Activated CD4-positive, alpha-beta T cell treated with anti-CD3 and anti-CD28 coated beads, Interleukin-2, amount 10 ng/mL, durations not matched to agents 7 days and 5 days (primary cell): ENCODE results near the gene ALG1. TPM values are rescaled to one million over a fixed set of nuclear protein-coding genes. Genes with fewer than 3 reads are reported as not detected.
A peak's percentile ranks its signal among the peaks of the same experiment; 100 is the strongest.
"Not testable (repeated sequence)": the region's sequence is repeated elsewhere in the genome, so short reads cannot be mapped to it uniquely, and the experiment has no call there.

ENCODE experiments used
- CTCF ChIA-PET: fragments of 350-600 bp; sonication (Branson Sonifier 250); formaldehyde crosslinking; loops from one replicate; lab custom pipeline; 2021; ENCODE audit warnings: antibody characterized with exemption; lab: Charles Lee
- POLR2A ChIA-PET: fragments of 350-600 bp; sonication (Branson Sonifier 250); formaldehyde crosslinking; loops from one replicate; lab custom pipeline; 2021; ENCODE audit warnings: antibody characterized with exemption; lab: Charles Lee
- DNase-seq: peaks from one replicate; pipeline ENCODE4 v3.0.0-alpha.2; 2020
- H3K27ac Mint-ChIP-seq: one replicate; pipeline ENCODE4 v1.8.0; 2021; ENCODE audit warnings: mild to moderate bottlenecking, moderate library complexity, mixed read lengths
- H3K27me3 Mint-ChIP-seq: one replicate; pipeline ENCODE4 v1.8.0; 2021; ENCODE audit warnings: mixed read lengths
- H3K36me3 Mint-ChIP-seq: one replicate; pipeline ENCODE4 v1.8.0; 2021; ENCODE audit warnings: low read depth, mixed read lengths
- H3K4me1 Mint-ChIP-seq: one replicate; pipeline ENCODE4 v1.8.0; 2021; ENCODE audit warnings: mixed read lengths
- H3K4me3 Mint-ChIP-seq: one replicate; pipeline ENCODE4 v1.8.0; 2021; ENCODE audit warnings: mild to moderate bottlenecking, moderate library complexity, mixed read lengths
- H3K9me3 Mint-ChIP-seq: one replicate; pipeline ENCODE4 v1.8.0; 2021; ENCODE audit warnings: mixed read lengths
- total RNA-seq, 2 experiments: library from RNA; stranded (reverse); gene quantifications; one replicate each; pipeline ENCODE4 v1.2.3, GENCODE V29; 2021

ALG1 gene
- total RNA-seq, 2 experiments from 2014 or later, result 24.5 to 26.0 TPM

GRCh38 chr16:5084802-5085201 is 13.2 kb downstream of the ALG1 start:
- H3K4me3 Mint-ChIP-seq, POLR2A ChIA-PET, H3K27me3 Mint-ChIP-seq, H3K4me1 Mint-ChIP-seq, H3K27ac Mint-ChIP-seq, H3K9me3 Mint-ChIP-seq: not testable (repeated sequence)
- CTCF ChIA-PET, result interaction anchor here (0.6 to 1.7 kb wide), 3 partner anchors 22 to 751 kb away, joined by 3 read pairs; no protein-coding TSS in a partner anchor
- DNase-seq, result peak; percentile 64
- peaks cover 16% of the 10 kb centered on the region for H3K36me3 Mint-ChIP-seq

DNA sequence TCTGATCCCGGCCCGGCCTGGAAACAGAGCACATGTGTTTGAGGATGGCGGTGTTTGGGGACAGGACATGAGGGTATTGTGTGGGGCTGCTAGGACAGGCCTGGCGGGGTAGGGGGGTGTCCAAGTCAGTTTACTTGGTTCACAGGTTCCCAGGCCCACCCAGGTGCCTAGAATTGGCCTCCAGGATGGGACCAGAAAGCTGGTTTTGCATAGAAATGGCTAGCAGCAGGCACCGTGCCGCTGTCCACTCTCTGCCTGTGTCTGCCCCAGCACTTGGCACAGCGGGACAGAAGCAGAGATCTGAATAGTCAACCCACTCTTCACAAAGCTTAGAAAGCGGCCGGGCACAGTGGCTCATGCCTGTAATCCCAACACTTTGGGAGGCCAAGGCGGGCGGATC is 14.1 kb downstream of the ALG1 start:
- POLR2A ChIA-PET, result interaction anchor here (0.7 kb wide), 1 partner anchor 351 kb away, joined by 3 read pairs; the partner anchor contains the start of genes ANKS3 and DNAAF8
- DNase-seq, H3K27ac Mint-ChIP-seq, H3K4me3 Mint-ChIP-seq, H3K4me1 Mint-ChIP-seq, H3K9me3 Mint-ChIP-seq, H3K27me3 Mint-ChIP-seq: not testable (repeated sequence)
- H3K36me3 Mint-ChIP-seq, result peaks cover 16% of the 10 kb centered on the region
- CTCF ChIA-PET, result interaction anchor here (0.6 kb wide), 1 partner anchor 752 kb away, joined by 3 read pairs; no protein-coding TSS in a partner anchor

DNA sequence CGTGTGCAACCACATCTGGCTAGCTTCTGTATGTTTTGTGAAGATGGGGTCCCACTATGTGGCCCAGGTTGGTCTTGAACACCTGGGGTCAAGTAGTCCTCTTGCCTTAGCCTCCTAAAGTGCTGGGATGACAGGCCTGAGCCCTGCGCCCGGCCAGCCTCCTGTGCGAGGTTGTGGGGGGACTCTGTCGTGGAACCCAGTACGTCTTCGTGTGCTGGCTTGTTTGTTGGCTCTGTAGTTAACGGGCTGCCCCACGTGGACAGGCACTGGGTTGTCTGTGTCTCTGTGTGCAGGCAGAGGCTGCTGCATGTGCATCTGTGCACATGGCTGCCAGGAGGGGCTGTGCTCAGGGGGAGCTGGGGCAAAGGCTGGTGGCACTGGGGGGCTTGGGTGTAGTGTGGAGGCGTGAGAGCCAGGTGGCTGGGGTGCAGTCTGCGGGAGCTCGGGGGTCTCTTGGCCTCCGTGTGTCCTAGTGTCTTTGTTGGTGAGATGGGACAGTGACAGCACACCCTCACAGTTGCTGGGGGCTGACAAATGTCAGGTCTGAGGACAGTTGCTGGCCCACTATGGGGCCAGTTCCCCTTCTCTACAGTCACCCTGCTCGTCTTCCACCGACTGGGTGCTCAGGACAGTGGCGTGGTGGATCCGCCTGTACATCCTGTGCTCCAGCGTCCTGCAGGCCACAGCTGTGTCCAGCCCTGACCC is 16.6 kb downstream of the ALG1 start:
- H3K4me1 Mint-ChIP-seq, H3K27me3 Mint-ChIP-seq, H3K4me3 Mint-ChIP-seq, H3K27ac Mint-ChIP-seq, H3K9me3 Mint-ChIP-seq, POLR2A ChIA-PET, CTCF ChIA-PET, DNase-seq: not testable (repeated sequence)
- H3K36me3 Mint-ChIP-seq, result peaks cover 16% of the 10 kb centered on the region

DNA sequence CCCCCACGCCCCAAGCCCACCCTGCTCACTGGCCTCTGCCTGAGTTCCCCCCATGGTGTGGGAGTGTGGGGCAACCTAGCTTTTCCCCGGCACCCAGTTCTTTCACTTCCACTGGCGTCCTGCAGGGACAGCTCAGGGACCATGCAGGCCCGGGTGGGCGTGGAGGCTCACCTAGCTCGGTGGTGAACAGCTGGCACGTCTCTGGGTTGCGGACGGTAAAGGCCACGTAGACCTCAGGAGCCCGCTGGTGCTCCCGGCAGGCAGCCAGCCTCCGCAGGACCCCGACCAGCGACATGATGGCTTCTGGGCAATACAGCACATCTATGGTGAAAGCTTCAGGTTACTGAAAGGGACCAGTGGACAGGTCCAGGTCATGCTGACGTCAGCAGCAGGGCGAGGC is 17.3 kb downstream of the ALG1 start:
- H3K9me3 Mint-ChIP-seq, result not testable (repeated sequence)

GRCh38 chr16:5089911-5090555 is 18.4 kb downstream of the ALG1 start:
- H3K27ac Mint-ChIP-seq, H3K4me1 Mint-ChIP-seq, POLR2A ChIA-PET: not testable (repeated sequence)

More for the DNA sequence above, 17.3 kb downstream of the ALG1 start:
- DNase-seq, H3K4me3 Mint-ChIP-seq, POLR2A ChIA-PET, H3K4me1 Mint-ChIP-seq, H3K27me3 Mint-ChIP-seq, CTCF ChIA-PET, H3K27ac Mint-ChIP-seq: not testable (repeated sequence)
- H3K36me3 Mint-ChIP-seq, result peaks cover 16% of the 10 kb centered on the region

DNA sequence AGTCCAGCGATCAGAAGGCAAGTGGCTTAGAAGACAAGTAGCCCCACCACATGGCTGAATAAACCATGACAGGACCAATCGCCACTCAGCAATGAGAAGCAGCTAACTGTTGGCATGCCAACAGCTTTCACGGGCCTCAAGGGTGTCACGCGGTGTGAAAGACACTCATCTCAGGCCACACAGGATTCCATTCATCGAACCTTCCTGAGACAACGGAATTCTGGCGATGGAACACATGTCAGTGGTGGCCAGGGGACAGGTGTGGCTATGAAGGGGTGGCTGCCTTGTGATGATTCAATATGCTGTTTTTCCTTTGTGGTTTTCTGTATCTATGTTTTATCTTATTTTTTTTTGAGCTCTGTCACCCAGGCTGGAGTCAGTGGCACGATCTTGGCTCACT is 18.9 kb downstream of the ALG1 start:
- H3K36me3 Mint-ChIP-seq, H3K27me3 Mint-ChIP-seq, H3K9me3 Mint-ChIP-seq, H3K4me3 Mint-ChIP-seq, POLR2A ChIA-PET, CTCF ChIA-PET, DNase-seq, H3K27ac Mint-ChIP-seq: not testable (repeated sequence)
- peaks cover 10% of the 10 kb centered on the region for H3K4me1 Mint-ChIP-seq

More at GRCh38 chr16:5089911-5090555, 18.4 kb downstream of the ALG1 start:
- H3K36me3 Mint-ChIP-seq, H3K9me3 Mint-ChIP-seq, H3K4me3 Mint-ChIP-seq, CTCF ChIA-PET, H3K27me3 Mint-ChIP-seq, DNase-seq: not testable (repeated sequence)

- H3K27ac Mint-ChIP-seq, DNase-seq, H3K36me3 Mint-ChIP-seq, H3K27me3 Mint-ChIP-seq, POLR2A ChIA-PET, H3K9me3 Mint-ChIP-seq, H3K4me3 Mint-ChIP-seq: not testable (repeated sequence)
- CTCF ChIA-PET, result interaction anchor here (0.6 to 1.4 kb wide), 2 partner anchors 23 to 432 kb away, joined by 3 to 4 read pairs; no protein-coding TSS in a partner anchor
- H3K4me1 Mint-ChIP-seq, result peaks cover 24% of the 10 kb centered on the region
These were observed 21.4 kb downstream of the ALG1 start for GRCh38 chr16:5093081-5093480.

DNA sequence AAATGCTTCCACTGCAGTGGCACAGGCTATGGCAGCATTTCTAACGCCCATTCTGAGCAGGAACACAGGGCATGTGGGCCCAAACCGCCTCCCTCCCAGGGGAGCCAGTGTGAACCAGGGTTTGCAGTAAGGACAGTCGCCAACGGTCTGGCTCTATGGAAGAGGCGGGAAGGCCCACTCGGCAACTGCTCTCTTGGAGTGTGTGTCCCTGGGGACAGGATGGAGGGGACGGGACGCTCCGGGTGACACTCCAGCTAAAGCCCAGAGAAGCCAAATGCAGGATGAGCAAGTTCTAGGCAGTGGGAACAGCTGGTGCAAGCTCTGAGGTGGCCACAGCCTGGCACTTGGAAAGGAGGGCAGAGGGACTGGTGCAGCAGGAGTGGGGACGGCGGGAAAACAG is 22.1 kb downstream of the ALG1 start:
- H3K4me3 Mint-ChIP-seq, H3K9me3 Mint-ChIP-seq, H3K36me3 Mint-ChIP-seq, H3K27ac Mint-ChIP-seq, CTCF ChIA-PET, H3K27me3 Mint-ChIP-seq, DNase-seq, POLR2A ChIA-PET: not testable (repeated sequence)
- peaks cover 25% of the 10 kb centered on the region for H3K4me1 Mint-ChIP-seq

GRCh38 chr16:5095145-5095830 is 23.6 kb downstream of the ALG1 start:
- Mint-ChIP-seq H3K27ac (peak overlapping the region; percentile 68), H3K4me1 (peaks cover 28% of the 10 kb centered on the region)
- H3K9me3 Mint-ChIP-seq, DNase-seq, H3K36me3 Mint-ChIP-seq, H3K4me3 Mint-ChIP-seq, CTCF ChIA-PET, H3K27me3 Mint-ChIP-seq, POLR2A ChIA-PET: not testable (repeated sequence)

DNA sequence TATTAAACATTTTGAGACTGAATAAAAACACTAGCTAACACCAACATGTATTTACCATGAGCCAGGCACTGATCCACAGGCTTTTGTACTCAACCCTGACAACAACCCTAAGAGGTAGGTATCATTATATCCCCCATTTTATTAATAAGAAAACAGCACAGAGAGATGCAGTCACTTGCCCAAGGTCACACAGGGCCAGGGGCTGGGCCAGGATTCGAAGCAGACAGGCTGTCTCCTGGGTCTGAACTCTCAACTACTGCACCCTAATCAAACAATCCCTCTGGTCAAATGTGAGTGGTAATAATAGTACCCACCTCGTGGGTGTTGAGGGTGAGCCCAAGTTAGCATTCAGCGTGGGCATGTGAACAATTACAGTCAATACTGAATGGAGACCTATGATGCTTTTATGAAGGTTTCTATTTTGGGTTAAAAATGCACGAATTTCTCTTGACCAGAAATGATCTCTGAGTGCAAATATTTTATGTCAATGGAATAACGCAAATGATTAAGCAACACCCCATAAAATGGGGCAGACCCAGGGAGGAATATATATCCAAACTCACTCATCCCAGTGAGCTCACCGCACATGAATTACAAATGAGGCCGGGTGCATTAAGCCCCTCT is 24.9 kb downstream of the ALG1 start:
- DNase-seq, H3K9me3 Mint-ChIP-seq, H3K36me3 Mint-ChIP-seq, POLR2A ChIA-PET, CTCF ChIA-PET, H3K27me3 Mint-ChIP-seq: not testable (repeated sequence)
- Mint-ChIP-seq H3K27ac (peak overlapping the region; percentile 87), H3K4me3 (peak overlapping the region; percentile 81), H3K4me1 (peaks cover 28% of the 10 kb centered on the region)

DNA sequence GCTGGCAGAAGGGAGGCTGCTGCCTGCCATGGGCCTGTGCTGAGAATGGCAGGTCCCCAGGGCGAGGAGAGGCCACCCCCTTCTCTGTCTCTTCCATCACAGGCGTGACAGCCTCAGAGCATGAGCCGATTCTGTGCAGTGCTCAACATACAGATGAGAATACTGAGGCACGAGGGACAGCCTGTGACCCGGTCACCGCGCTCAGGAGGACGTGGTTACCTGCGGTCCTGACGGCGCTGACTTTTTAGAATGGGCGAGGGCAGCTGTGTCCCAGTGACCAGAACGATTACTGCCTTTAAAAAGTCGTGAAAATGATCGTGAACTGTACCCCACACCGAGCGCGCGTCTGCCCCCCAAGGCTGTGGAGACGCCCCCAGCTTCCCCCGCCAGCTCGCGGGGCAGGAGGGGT is 25.4 kb downstream of the ALG1 start:
- H3K9me3 Mint-ChIP-seq, H3K27me3 Mint-ChIP-seq, POLR2A ChIA-PET, H3K36me3 Mint-ChIP-seq, CTCF ChIA-PET: not testable (repeated sequence)
- Mint-ChIP-seq H3K4me1 (peaks cover 27% of the 10 kb centered on the region), H3K27ac (peak overlapping the region; percentile 87), H3K4me3 (peak overlapping the region; percentile 81)
- peak; percentile 35 for DNase-seq

DNA sequence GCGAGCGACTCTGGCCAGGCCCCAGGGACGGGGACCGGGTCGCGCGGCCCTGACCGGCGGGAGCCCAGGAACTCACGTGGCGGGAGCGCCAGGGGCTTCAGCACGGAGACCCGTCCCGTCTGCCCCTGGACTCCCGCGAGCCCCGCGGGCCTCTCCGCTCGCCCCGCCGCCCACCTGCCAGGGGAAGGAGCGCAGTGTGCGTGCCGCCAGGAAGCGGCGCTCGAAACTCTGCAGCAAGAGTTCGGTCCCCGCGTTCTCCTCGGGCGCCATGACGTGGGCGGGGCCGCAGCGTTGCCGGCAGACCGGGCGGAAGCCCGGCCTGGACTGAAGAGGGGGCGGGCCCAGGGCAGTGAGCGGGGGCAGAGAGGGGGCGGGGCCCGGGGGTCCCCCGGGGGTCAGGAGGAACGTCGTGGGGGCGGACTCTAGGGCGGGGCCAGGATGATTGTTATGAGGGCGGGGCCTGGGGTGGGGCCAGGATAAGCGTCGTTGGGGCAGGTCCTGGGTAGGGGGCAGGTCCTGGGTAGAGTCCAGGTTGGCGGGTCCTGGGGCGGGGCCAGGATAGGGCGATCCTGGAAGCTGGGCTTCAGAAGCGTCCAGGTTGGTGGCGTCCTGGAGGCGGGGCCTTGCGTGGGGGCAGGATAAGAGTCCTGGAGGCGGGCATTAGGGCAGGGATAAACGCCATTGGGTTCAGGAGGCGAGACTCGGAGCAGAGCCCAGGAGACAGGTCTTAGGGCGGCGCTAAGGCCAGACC is 26.0 kb downstream of the ALG1 start, which contains the start of gene EEF2KMT:
Gene EEF2KMT, minus strand, starts transcription at position 326 of the 751 bp plus-strand sequence. Its CDS starts 56 bp downstream, at position 270.
- peaks cover 24% of the 10 kb centered on the region for H3K4me1 Mint-ChIP-seq
- peak; percentile 96 for DNase-seq
- H3K27me3 Mint-ChIP-seq, H3K9me3 Mint-ChIP-seq, POLR2A ChIA-PET, H3K36me3 Mint-ChIP-seq: not testable (repeated sequence)
- CTCF ChIA-PET, result interaction anchor here (0.6 kb wide), 1 partner anchor 14 kb away, joined by 7 read pairs; no protein-coding TSS in a partner anchor
- peak within 1 kb of the TSS; percentile 86 for H3K4me3 Mint-ChIP-seq
- H3K27ac Mint-ChIP-seq, result peak within 1 kb of the TSS; percentile 98
